ENCODE measurements around the gene ABI1. TPM values are rescaled to one million over a fixed set of nuclear protein-coding genes. Genes with fewer than 3 reads are reported as not detected.
A peak's percentile ranks its signal among the peaks of the same experiment; 100 is the strongest.

Gene ABI1
- polyA plus RNA-seq, 2 donors, result 36.8 to 42.8 TPM

GRCh38 chr10:26855186-26855585 lies 5.6 kb downstream of the ABI1 start:
- H3K36me3 ChIP-seq (ENCODE audit: control insufficient read depth in 2 of 2, insufficient read depth in 2 of 2, low read length in 1 of 2), result no peaks in the 10 kb centered on the region
- H3K4me3 ChIP-seq (ENCODE audit: low read depth in 1 of 2, low read length in 2 of 2), result no peak overlapping the region
- H3K27me3 ChIP-seq (ENCODE audit: control insufficient read depth in 1 of 2, insufficient read depth in 2 of 2, low read length in 2 of 2), result no peaks in the 10 kb centered on the region
- no peaks in the 10 kb centered on the region for H3K9me3 ChIP-seq (ENCODE audit: control insufficient read depth in 2 of 2, insufficient read depth in 1 of 2, low read depth in 1 of 2, low read length in 1 of 2)
- peaks cover 0 to 2% of the 10 kb centered on the region in 2 donors for H3K4me1 ChIP-seq (ENCODE audit: control insufficient read depth in 2 of 2, insufficient read depth in 2 of 2, low read length in 1 of 2)
- peak overlapping the region in 1 of 2 donors; percentile 47 for H3K27ac ChIP-seq (ENCODE audit: low read depth in 2 of 2, low read length in 1 of 2)
- WGBS, 2 donors, result 26 to 44% methylated on average over 3 of the region's 3 CpGs

- no peaks in the 10 kb centered on the region for H3K9me3 ChIP-seq (ENCODE audit: control insufficient read depth in 2 of 2, insufficient read depth in 1 of 2, low read depth in 1 of 2, low read length in 1 of 2)
- H3K36me3 ChIP-seq (ENCODE audit: control insufficient read depth in 2 of 2, insufficient read depth in 2 of 2, low read length in 1 of 2), result no peaks in the 10 kb centered on the region
- no peak overlapping the region for H3K4me3 ChIP-seq (ENCODE audit: low read depth in 1 of 2, low read length in 2 of 2)
- H3K27me3 ChIP-seq (ENCODE audit: control insufficient read depth in 1 of 2, insufficient read depth in 2 of 2, low read length in 2 of 2), result no peaks in the 10 kb centered on the region
- 46 to 48% methylated on average over 1 of the region's 1 CpG for WGBS, 2 donors
- peaks cover 0 to 2% of the 10 kb centered on the region in 2 donors for H3K4me1 ChIP-seq (ENCODE audit: control insufficient read depth in 2 of 2, insufficient read depth in 2 of 2, low read length in 1 of 2)
- no peak overlapping the region for H3K27ac ChIP-seq (ENCODE audit: low read depth in 2 of 2, low read length in 1 of 2)
These were observed 6.2 kb downstream of the ABI1 start for GRCh38 chr10:26854524-26854923.

GRCh38 chr10:26844396-26844975 lies 16.3 kb downstream of the ABI1 start:
- Histone ChIP-seq H3K27me3 (ENCODE audit: control insufficient read depth in 1 of 2, insufficient read depth in 2 of 2, low read length in 2 of 2) (no peaks in the 10 kb centered on the region), H3K36me3 (ENCODE audit: control insufficient read depth in 2 of 2, insufficient read depth in 2 of 2, low read length in 1 of 2) (no peaks in the 10 kb centered on the region), H3K4me1 (ENCODE audit: control insufficient read depth in 2 of 2, insufficient read depth in 2 of 2, low read length in 1 of 2) (no peaks in the 10 kb centered on the region), H3K27ac (ENCODE audit: low read depth in 2 of 2, low read length in 1 of 2) (no peak overlapping the region), H3K4me3 (ENCODE audit: low read depth in 1 of 2, low read length in 2 of 2) (no peak overlapping the region), H3K9me3 (ENCODE audit: control insufficient read depth in 2 of 2, insufficient read depth in 1 of 2, low read depth in 1 of 2, low read length in 1 of 2) (no peaks in the 10 kb centered on the region)
- 71 to 76% methylated on average over 5 of the region's 5 CpGs for WGBS, 2 donors

GRCh38 chr10:26843736-26844135 lies 17.0 kb downstream of the ABI1 start:
- WGBS, 2 donors, result 36 to 38% methylated on average over 3 of the region's 3 CpGs
- no peaks in the 10 kb centered on the region for H3K9me3 ChIP-seq (ENCODE audit: control insufficient read depth in 2 of 2, insufficient read depth in 1 of 2, low read depth in 1 of 2, low read length in 1 of 2)
- no peaks in the 10 kb centered on the region for H3K36me3 ChIP-seq (ENCODE audit: control insufficient read depth in 2 of 2, insufficient read depth in 2 of 2, low read length in 1 of 2)
- no peak overlapping the region for H3K27ac ChIP-seq (ENCODE audit: low read depth in 2 of 2, low read length in 1 of 2)
- no peaks in the 10 kb centered on the region for H3K27me3 ChIP-seq (ENCODE audit: control insufficient read depth in 1 of 2, insufficient read depth in 2 of 2, low read length in 2 of 2)
- no peaks in the 10 kb centered on the region for H3K4me1 ChIP-seq (ENCODE audit: control insufficient read depth in 2 of 2, insufficient read depth in 2 of 2, low read length in 1 of 2)
- no peak overlapping the region for H3K4me3 ChIP-seq (ENCODE audit: low read depth in 1 of 2, low read length in 2 of 2)

GRCh38 chr10:26841733-26842317 lies 18.9 kb downstream of the ABI1 start:
- Histone ChIP-seq H3K27me3 (ENCODE audit: control insufficient read depth in 1 of 2, insufficient read depth in 2 of 2, low read length in 2 of 2) (no peaks in the 10 kb centered on the region), H3K9me3 (ENCODE audit: control insufficient read depth in 2 of 2, insufficient read depth in 1 of 2, low read depth in 1 of 2, low read length in 1 of 2) (no peaks in the 10 kb centered on the region), H3K4me3 (ENCODE audit: low read depth in 1 of 2, low read length in 2 of 2) (no peak overlapping the region), H3K36me3 (ENCODE audit: control insufficient read depth in 2 of 2, insufficient read depth in 2 of 2, low read length in 1 of 2) (no peaks in the 10 kb centered on the region), H3K4me1 (ENCODE audit: control insufficient read depth in 2 of 2, insufficient read depth in 2 of 2, low read length in 1 of 2) (no peaks in the 10 kb centered on the region), H3K27ac (ENCODE audit: low read depth in 2 of 2, low read length in 1 of 2) (no peak overlapping the region)
- 85 to 91% methylated on average over 3 of the region's 3 CpGs for WGBS, 2 donors

GRCh38 chr10:26840938-26841732 lies 19.6 kb downstream of the ABI1 start:
- H3K27ac ChIP-seq (ENCODE audit: low read depth in 2 of 2, low read length in 1 of 2), result no peak overlapping the region
- no peaks in the 10 kb centered on the region for H3K27me3 ChIP-seq (ENCODE audit: control insufficient read depth in 1 of 2, insufficient read depth in 2 of 2, low read length in 2 of 2)
- no peaks in the 10 kb centered on the region for H3K9me3 ChIP-seq (ENCODE audit: control insufficient read depth in 2 of 2, insufficient read depth in 1 of 2, low read depth in 1 of 2, low read length in 1 of 2)
- H3K36me3 ChIP-seq (ENCODE audit: control insufficient read depth in 2 of 2, insufficient read depth in 2 of 2, low read length in 1 of 2), result no peaks in the 10 kb centered on the region
- no peaks in the 10 kb centered on the region for H3K4me1 ChIP-seq (ENCODE audit: control insufficient read depth in 2 of 2, insufficient read depth in 2 of 2, low read length in 1 of 2)
- H3K4me3 ChIP-seq (ENCODE audit: low read depth in 1 of 2, low read length in 2 of 2), result no peak overlapping the region

- Histone ChIP-seq H3K4me1 (ENCODE audit: control insufficient read depth in 2 of 2, insufficient read depth in 2 of 2, low read length in 1 of 2) (no peaks in the 10 kb centered on the region), H3K27me3 (ENCODE audit: control insufficient read depth in 1 of 2, insufficient read depth in 2 of 2, low read length in 2 of 2) (no peaks in the 10 kb centered on the region), H3K36me3 (ENCODE audit: control insufficient read depth in 2 of 2, insufficient read depth in 2 of 2, low read length in 1 of 2) (no peaks in the 10 kb centered on the region), H3K4me3 (ENCODE audit: low read depth in 1 of 2, low read length in 2 of 2) (no peak overlapping the region), H3K27ac (ENCODE audit: low read depth in 2 of 2, low read length in 1 of 2) (no peak overlapping the region), H3K9me3 (ENCODE audit: control insufficient read depth in 2 of 2, insufficient read depth in 1 of 2, low read depth in 1 of 2, low read length in 1 of 2) (no peaks in the 10 kb centered on the region)
- 61 to 62% methylated on average over 3 of the region's 3 CpGs for WGBS, 2 donors
These were observed 20.7 kb downstream of the ABI1 start for GRCh38 chr10:26839966-26840627.

- no peaks in the 10 kb centered on the region for H3K36me3 ChIP-seq (ENCODE audit: control insufficient read depth in 2 of 2, insufficient read depth in 2 of 2, low read length in 1 of 2)
- 76 to 94% methylated on average over 2 of the region's 2 CpGs for WGBS, 2 donors
- H3K4me1 ChIP-seq (ENCODE audit: control insufficient read depth in 2 of 2, insufficient read depth in 2 of 2, low read length in 1 of 2), result no peaks in the 10 kb centered on the region
- H3K27ac ChIP-seq (ENCODE audit: low read depth in 2 of 2, low read length in 1 of 2), result no peak overlapping the region
- no peaks in the 10 kb centered on the region for H3K9me3 ChIP-seq (ENCODE audit: control insufficient read depth in 2 of 2, insufficient read depth in 1 of 2, low read depth in 1 of 2, low read length in 1 of 2)
- no peak overlapping the region for H3K4me3 ChIP-seq (ENCODE audit: low read depth in 1 of 2, low read length in 2 of 2)
- no peaks in the 10 kb centered on the region for H3K27me3 ChIP-seq (ENCODE audit: control insufficient read depth in 1 of 2, insufficient read depth in 2 of 2, low read length in 2 of 2)
These were observed 23.6 kb downstream of the ABI1 start for GRCh38 chr10:26837139-26837538.

- Histone ChIP-seq H3K9me3 (ENCODE audit: control insufficient read depth in 2 of 2, insufficient read depth in 1 of 2, low read depth in 1 of 2, low read length in 1 of 2) (no peaks in the 10 kb centered on the region), H3K27me3 (ENCODE audit: control insufficient read depth in 1 of 2, insufficient read depth in 2 of 2, low read length in 2 of 2) (no peaks in the 10 kb centered on the region), H3K27ac (ENCODE audit: low read depth in 2 of 2, low read length in 1 of 2) (no peak overlapping the region), H3K4me1 (ENCODE audit: control insufficient read depth in 2 of 2, insufficient read depth in 2 of 2, low read length in 1 of 2) (no peaks in the 10 kb centered on the region), H3K36me3 (ENCODE audit: control insufficient read depth in 2 of 2, insufficient read depth in 2 of 2, low read length in 1 of 2) (no peaks in the 10 kb centered on the region), H3K4me3 (ENCODE audit: low read depth in 1 of 2, low read length in 2 of 2) (no peak overlapping the region)
- WGBS, 2 donors, result 95 to 98% methylated on average over 2 of the region's 2 CpGs
These were observed 25.7 kb downstream of the ABI1 start for GRCh38 chr10:26835025-26835424.
